Hypothalamus (tissue), 51 donors: ENCODE results near the gene ITGB2.

ENCODE experiments used
- DNase-seq, 51 donors: peaks; one replicate each; lab custom pipeline; 2025; lab: John Stamatoyannopoulos, UW

The ITGB2 gene

GRCh38 chr21:44956356-44957046, 35.8 kb upstream of the ITGB2 start:
- no peak for DNase-seq

DNA sequence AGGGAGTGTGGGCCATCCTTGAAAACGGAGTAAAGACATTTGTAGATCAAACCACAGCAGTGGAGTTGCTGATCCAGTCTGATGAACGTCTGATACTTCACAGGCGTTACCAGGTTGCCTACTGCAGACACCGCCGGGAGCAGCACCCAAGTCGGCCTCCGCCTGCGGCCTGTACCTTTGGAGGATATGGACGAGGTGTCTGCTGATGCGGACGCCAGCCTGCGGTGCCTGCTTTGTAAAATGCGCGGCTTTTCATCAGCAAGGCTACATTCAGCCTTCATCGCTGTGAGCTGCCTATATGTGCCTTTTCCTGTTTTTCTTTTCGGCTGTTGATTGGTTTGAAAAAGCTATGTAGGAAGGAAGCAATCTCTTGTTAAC, 35.1 kb upstream of the ITGB2 start:
- no peak for DNase-seq

DNA sequence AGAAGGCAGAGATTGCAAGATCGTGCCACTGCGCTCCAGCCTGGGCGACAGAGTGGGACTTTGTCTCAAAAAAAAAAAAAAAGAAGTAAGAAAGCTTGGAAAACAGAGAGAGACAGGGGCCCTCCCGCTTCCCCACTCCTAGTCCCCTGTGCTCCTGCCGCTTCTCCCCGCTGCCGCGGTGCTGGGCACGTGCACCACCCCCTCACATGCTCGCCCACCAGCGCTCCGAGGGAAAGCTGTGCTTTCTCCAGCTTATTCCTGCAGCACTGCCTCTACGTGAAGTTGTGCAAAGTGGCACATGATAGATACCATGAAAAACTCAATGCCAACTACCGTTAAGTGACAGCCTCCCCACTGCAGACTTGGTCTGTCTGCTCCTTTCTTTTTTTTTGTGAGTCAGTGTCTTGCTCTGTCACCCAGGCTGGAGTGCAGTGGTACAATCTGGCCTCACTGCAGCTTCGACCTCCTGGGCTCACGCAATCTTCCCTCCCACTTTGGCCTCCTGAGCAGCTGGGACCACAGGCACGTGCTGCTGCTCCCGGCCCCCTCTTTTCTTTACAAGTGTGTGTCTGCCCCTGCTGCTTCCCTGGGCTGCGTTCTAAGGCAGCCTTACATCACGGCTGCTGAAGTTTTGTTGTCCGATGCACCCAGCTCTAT, 34.6 kb upstream of the ITGB2 start:
- DNase-seq, result peak in 2 of 51 donors; percentile 15 to 18

GRCh38 chr21:44954281-44954771, 33.6 kb upstream of the ITGB2 start:
- DNase-seq, result no peak

- no peak for DNase-seq
Observed at GRCh38 chr21:44953628-44954021, 32.9 kb upstream of the ITGB2 start.

GRCh38 chr21:44952929-44953627, 32.4 kb upstream of the ITGB2 start:
- DNase-seq, result no peak

GRCh38 chr21:44952116-44952928, 31.6 kb upstream of the ITGB2 start:
- peak in 1 of 51 donors; percentile 18 for DNase-seq

DNA sequence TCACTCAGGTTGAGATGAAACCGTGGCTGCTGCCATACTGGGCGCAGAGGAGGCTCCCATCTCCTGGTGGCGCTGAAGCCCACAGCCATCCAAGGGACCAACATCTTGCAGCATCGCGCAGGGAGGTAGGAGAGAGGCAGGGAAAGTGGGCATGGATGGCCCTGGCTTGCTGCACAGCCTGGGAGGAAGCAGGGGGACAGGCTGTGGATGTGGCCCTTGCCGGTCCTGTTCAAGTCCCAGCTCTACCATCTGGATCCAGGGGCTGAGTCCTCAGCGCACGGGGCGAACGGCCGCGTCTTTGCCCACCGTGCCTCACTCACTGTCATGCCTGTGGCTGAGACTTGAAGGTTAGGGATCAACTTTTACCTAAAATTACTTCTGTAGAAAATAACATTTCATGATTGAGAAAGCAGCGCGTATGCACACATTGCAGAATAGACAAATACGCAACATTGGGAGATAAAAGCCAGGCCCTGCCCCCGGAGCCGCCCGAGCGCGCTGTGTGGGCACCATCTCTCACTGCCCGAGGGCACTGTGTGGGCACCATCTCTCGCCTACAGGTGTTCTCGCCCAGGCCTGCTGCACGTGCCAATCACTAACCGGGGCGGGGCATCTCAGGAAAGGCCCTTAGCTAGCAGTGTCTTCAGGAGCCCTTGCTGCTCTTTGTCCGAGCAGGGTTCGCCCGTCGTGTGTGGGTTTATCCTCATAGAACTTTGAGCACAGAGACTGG, 30.7 kb upstream of the ITGB2 start:
- no peak for DNase-seq

GRCh38 chr21:44950351-44950750, 29.7 kb upstream of the ITGB2 start:
- no peak for DNase-seq

DNA sequence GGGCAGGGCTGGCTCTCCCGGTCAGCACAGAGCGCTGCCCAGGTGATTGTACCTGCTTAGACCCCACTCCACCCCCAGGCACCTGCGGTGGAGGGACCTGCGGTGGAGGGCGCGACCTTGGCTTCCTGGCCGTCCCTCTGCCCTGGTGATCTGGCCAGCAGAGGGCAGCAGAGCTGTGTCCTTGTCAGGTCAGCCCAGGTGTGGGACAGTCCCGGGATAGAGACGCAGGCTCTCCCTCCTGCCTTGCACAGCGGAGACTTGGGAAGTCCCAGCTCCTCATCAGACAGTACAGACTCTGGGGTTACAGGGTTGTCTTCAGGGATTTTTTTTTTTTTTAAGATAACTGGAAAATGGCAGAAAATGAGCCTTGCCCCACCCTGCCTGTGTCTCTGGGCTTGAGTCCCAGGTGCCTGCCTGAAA, 29.1 kb upstream of the ITGB2 start:
- peak in 42 of 51 donors; percentile 9 to 77 (median 43) for DNase-seq

DNA sequence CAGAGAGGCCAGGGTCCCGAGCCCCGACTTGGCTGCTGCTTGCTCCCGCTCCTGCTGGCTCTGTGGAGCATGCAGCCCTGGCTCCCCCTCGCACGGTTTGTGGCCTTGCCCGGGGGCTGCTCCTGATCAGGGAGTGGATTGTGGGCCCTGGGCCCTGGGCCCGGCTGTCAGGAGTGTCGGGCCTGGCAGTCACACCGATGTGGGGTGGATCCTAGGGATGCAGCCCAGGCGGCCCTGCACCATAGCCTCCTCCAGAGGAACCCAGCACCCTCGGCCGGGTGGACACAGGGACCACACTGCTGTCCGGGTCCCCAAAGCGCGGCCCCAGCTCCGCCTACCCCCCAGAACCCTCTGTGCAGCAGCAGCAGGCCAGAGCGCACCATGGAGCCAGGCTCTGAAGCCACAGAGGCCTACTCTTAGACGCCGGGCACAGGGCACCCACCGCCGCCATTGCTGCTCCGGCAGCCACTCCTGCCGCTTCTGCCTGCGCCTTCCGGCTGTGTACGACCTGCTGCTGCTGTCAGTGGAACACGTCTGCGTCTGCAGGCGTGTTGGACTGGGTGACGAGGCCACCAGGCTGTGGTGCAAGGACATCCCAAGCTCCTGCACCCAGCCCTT, 28.6 kb upstream of the ITGB2 start:
- DNase-seq, result no peak

GRCh38 chr21:44948426-44949120, 27.9 kb upstream of the ITGB2 start:
- DNase-seq, result no peak

DNA sequence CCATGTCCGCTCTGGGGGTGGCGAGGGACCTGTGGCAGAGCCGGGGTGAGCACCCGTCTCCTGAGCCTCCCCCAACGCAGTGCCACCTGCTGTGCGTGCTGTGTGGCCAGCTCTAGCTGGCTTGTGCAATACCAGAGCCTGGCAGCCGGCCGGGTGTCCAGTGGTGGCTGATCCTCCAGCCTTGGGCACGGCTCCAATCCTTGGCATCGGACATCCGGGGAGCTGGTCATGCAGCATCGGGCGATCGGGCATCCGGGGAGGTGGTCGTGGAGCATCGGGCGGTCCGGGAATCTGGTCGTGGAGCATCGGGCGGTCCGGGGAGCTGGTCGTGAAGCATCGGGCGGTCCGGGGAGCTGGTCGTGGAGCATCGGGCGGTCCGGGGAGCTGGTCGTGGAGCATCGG, 27.2 kb upstream of the ITGB2 start:
- DNase-seq, result no peak

DNA sequence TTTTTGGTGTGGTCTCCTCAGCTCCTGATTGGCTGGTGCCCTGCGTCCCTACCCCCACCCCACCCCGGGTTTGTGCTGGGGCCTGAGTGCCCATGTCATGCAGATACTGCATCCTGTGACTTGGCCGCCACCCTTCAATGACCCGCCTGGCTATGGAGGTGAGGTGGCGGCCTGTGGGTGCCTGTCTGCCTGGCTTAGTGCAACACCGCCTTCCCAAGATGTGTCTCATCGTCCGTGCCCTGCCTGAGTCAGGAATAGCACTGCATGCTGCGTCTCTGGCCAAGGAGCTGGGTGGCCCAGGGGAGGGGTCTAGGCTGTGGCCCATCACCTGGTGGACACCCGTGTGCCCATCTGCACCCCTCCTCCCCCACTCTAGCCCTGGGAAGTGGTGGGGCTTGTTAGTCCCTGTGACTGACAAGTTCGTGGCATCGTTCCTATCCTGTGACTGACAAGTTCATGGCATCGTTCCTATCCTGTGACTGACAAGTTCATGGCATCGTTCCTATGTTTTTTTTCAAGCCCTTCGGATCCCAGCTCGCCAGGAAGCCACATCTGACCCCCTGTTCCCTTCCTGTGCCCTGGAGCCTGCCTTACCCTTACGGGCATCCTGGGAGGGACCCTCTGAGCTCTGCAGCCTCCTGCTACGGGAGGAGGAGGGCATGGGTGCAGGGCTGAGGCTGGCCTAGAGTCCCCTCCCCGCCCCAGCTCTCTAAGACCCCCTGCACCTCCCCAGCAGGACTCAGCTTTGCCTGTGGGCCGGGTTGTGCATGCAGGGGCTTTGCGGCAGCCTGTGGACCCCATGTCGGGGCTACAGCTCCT, 26.6 kb upstream of the ITGB2 start:
- DNase-seq, result no peak

GRCh38 chr21:44946254-44947041, 25.7 kb upstream of the ITGB2 start:
- DNase-seq, result no peak

- no peak for DNase-seq
Observed at GRCh38 chr21:44944596-44944995, 23.9 kb upstream of the ITGB2 start.
